Keratinocyte (primary cell): Measurements from ENCODE around the gene NHSL1. TPM values are rescaled to one million over a fixed set of nuclear protein-coding genes. Genes with fewer than 3 reads are reported as not detected.

ENCODE experiments used
- DNase-seq: peaks from one replicate; pipeline ENCODE4 v3.0.0-alpha.2; 2011; ENCODE audit warnings: low read depth, missing footprints, low spot score
- FAIRE-seq: peaks from 2 replicates; lab custom pipeline; 2011; peaks lifted over from hg19 to GRCh38; lab: Jason Lieb, UNC
- H2AFZ ChIP-seq: 2 replicates; pipeline ENCODE4 v1.6.0; 2012; ENCODE audit warnings: low read length, control low read depth, inconsistent platforms; ENCODE audit not compliant: control insufficient read depth
- H3K27ac ChIP-seq: 2 replicates; pipeline ENCODE4 v1.5.1; 2011; ENCODE audit warnings: low read length; ENCODE audit not compliant: control insufficient read depth, insufficient read depth
- H3K27me3 ChIP-seq: 3 replicates; pipeline ENCODE4 v1.6.0; 2011; ENCODE audit warnings: low read length; ENCODE audit not compliant: control insufficient read depth, insufficient read depth; ENCODE audit errors: extremely low read depth
- H3K36me3 ChIP-seq, 2 experiments: 2 replicates in 1 of 2; 3 replicates in 1 of 2; pipeline ENCODE4 v1.5.1; 2011; ENCODE audit warnings: low read length in 2 of 2, mild to moderate bottlenecking in 1 of 2; ENCODE audit not compliant: control insufficient read depth in 2 of 2, insufficient read depth in 2 of 2; ENCODE audit errors: extremely low read depth in 1 of 2
- H3K4me1 ChIP-seq: 3 replicates; pipeline ENCODE4 v1.5.1; 2011; ENCODE audit warnings: low read length; ENCODE audit not compliant: control insufficient read depth, insufficient read depth; ENCODE audit errors: extremely low read depth
- H3K4me2 ChIP-seq: 3 replicates; pipeline ENCODE4 v1.6.0; 2011; ENCODE audit warnings: low read depth, low read length; ENCODE audit not compliant: control insufficient read depth, insufficient read depth; ENCODE audit errors: extremely low read depth
- H3K4me3 ChIP-seq, 3 experiments: fragments of 200-600 bp in 1 of 3; sonication (generic) in 1 of 3; 2 replicates in 2 of 3; 3 replicates in 1 of 3; pipeline ENCODE4 v1.5.1; 2011 to 2016; ENCODE audit warnings: low read length in 3 of 3, mild to moderate bottlenecking in 3 of 3, control low read depth in 2 of 3, inconsistent platforms in 1 of 3, low read depth in 1 of 3, mixed read lengths in 1 of 3, mixed run types in 1 of 3, moderate library complexity in 1 of 3; ENCODE audit not compliant: control insufficient read depth in 2 of 3, insufficient read depth in 2 of 3; ENCODE audit errors: extremely low read depth in 1 of 3
- H3K79me2 ChIP-seq: 2 replicates; pipeline ENCODE4 v1.6.0; 2012; ENCODE audit warnings: low read length; ENCODE audit not compliant: control insufficient read depth, insufficient read depth
- H3K9ac ChIP-seq: 3 replicates; pipeline ENCODE4 v1.6.0; 2011; ENCODE audit warnings: low read length; ENCODE audit not compliant: control insufficient read depth, insufficient read depth; ENCODE audit errors: extremely low read depth
- H3K9me1 ChIP-seq: 3 replicates; pipeline ENCODE4 v1.6.0; 2011; ENCODE audit warnings: low read length; ENCODE audit not compliant: control insufficient read depth, insufficient read depth; ENCODE audit errors: extremely low read depth
- H3K9me3 ChIP-seq: 2 replicates; pipeline ENCODE4 v1.5.1; 2012; ENCODE audit warnings: low read depth, low read length; ENCODE audit not compliant: control insufficient read depth
- H4K20me1 ChIP-seq: 3 replicates; pipeline ENCODE4 v1.6.0; 2011; ENCODE audit warnings: low read length; ENCODE audit not compliant: control insufficient read depth, insufficient read depth; ENCODE audit errors: extremely low read depth
- EZH2 ChIP-seq: IDR thresholded peaks from one replicate; pipeline ENCODE4 v1.6.1; 2012; ENCODE audit warnings: inconsistent platforms, mild to moderate bottlenecking, low read length, moderate library complexity
- dilution Hi-C: fragments of 300-500 bp; cut with MboI; formaldehyde crosslinking; loops from one replicate; pipeline ENCODE4 v1.7.0; 2020; ENCODE audit warnings: low sequenced_read_pairs; ENCODE audit not compliant: extremely low pct_ligation_motif_present
- polyA plus RNA-seq, 5 experiments: library from polyadenylated mRNA; depleted of rRNA in 3 of 5; stranded (reverse) in 3 of 5; stranded (forward) in 1 of 5; unstranded in 1 of 5; fragments of >200 nt; gene quantifications; 1 replicate in 1 of 5; 2 replicates in 3 of 5; 3 replicates in 1 of 5; pipeline versions ENCODE4 v1.2.1 to v1.2.3, GENCODE V29; 2011 to 2012; ENCODE audit warnings: missing spikeins in 2 of 5, low read depth in 1 of 5, low replicate concordance in 1 of 5
- TF ChIP-seq, protein P1 (sequence below), 3 experiments: IDR thresholded peaks in 1 of 3; conservative IDR thresholded peaks in 1 of 3; optimal IDR thresholded peaks in 1 of 3; 2 replicates in 2 of 3; 3 replicates in 1 of 3; pipeline versions ENCODE3 to v1.5.1; 2011; ENCODE audit warnings: low read length in 3 of 3, mild to moderate bottlenecking in 3 of 3, moderate library complexity in 2 of 3, control low read depth in 1 of 3, inconsistent platforms in 1 of 3; ENCODE audit not compliant: insufficient read depth in 2 of 3; ENCODE audit errors: extremely low read depth in 1 of 3

NHSL1 gene
- polyA plus RNA-seq, 1 donor (not counting 4 experiments of a cell fraction or from before 2014, with no cell fraction given): 11.8 TPM

DNA sequence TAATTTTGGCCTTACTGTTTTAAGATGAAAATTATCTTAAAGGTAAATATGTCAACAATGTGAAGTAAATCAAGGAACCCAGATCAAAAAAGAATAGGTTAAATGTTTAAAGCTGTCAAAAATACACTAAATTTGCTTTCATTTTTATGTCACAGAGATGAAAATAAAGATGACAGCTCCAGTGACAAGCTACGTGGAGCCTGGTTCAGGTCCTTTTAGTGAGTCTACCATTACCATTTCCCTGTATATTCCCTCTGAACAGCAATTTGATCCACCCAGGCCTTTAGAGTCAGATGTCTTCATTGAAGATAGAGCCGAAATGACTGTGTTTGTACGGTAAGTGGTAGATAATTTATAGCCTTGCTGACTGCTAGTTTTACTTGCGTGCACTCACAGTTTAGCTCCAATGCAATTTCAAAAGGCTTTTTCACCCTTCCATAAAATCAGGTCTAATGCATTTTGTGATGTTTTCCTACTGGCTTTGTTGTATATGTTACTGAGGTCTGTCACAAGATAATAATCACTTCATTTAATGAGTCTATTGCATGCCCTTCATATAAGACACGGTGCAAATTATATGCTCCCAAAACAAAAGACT is 93.4 kb downstream of the NHSL1 start:
- no peak overlapping the region for H3K4me3 ChIP-seq
- H4K20me1 ChIP-seq: no peaks in the 10 kb centered on the region
- no peak overlapping the region for H2AFZ ChIP-seq
- DNase-seq (no peak), FAIRE-seq (no peak)
- no peaks in the 10 kb centered on the region for H3K9me3 ChIP-seq
- peaks cover 17 to 34% of the 10 kb centered on the region in 2 experiments for H3K36me3 ChIP-seq
- H3K27ac ChIP-seq: no peak overlapping the region
- no peaks in the 10 kb centered on the region for H3K79me2 ChIP-seq
- H3K4me2 ChIP-seq: peak overlapping the region; percentile 100
- peaks cover 19% of the 10 kb centered on the region for H3K4me1 ChIP-seq
- dilution Hi-C loops: no loop called here
- no peaks in the 10 kb centered on the region for H3K9me1 ChIP-seq
- H3K27me3 ChIP-seq: peaks cover 3% of the 10 kb centered on the region
- H3K9ac ChIP-seq: no peak overlapping the region
- TF ChIP-seq EZH2: no peak
- TF ChIP-seq, protein P1, sequence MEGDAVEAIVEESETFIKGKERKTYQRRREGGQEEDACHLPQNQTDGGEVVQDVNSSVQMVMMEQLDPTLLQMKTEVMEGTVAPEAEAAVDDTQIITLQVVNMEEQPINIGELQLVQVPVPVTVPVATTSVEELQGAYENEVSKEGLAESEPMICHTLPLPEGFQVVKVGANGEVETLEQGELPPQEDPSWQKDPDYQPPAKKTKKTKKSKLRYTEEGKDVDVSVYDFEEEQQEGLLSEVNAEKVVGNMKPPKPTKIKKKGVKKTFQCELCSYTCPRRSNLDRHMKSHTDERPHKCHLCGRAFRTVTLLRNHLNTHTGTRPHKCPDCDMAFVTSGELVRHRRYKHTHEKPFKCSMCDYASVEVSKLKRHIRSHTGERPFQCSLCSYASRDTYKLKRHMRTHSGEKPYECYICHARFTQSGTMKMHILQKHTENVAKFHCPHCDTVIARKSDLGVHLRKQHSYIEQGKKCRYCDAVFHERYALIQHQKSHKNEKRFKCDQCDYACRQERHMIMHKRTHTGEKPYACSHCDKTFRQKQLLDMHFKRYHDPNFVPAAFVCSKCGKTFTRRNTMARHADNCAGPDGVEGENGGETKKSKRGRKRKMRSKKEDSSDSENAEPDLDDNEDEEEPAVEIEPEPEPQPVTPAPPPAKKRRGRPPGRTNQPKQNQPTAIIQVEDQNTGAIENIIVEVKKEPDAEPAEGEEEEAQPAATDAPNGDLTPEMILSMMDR (optimal IDR thresholded peaks at IDR 0.05 in 1 of 3, IDR thresholded peaks at IDR 0.05 in 1 of 3, conservative IDR thresholded peaks at IDR 0.05 in 1 of 3; ENCODE audit: extremely low read depth in 1 of 3, insufficient read depth in 2 of 3, low read length in 3 of 3): no peak

DNA sequence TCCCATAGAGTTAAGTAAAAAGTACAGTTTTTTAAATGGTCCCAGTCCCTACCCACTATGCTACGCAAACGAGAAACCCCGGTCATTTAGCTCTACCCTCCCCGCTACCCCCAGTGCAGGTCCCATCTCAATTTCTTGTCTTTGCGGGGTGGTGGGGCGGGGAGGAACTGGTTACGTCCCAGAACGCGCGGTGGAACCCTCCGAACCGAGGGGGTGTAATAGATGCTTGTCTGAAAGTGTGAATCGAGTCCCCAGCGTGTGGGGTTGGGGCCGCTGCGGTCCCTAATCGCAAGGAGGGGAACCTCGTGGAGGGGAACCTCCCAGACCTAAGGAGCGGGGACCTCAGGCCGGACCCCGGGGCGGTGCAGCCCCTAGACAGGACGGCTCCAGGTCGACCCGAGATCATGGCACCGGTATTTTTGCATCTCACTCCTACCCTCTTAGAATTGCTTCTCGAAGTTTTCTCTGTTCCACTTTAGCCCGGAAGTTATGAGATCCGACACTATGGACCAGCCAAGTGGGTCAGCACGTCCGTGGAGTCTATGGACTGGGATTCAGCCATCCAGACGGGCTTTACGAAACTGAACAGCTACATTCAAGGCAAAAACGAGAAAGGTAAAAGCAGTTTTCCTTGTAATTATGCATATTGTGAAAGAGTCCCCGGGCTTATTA is 94.5 kb downstream of the NHSL1 start:
- DNase-seq (no peak), FAIRE-seq (no peak)
- Histone ChIP-seq H3K27ac (peak overlapping the region; percentile 82), H3K9me1 (no peaks in the 10 kb centered on the region), H3K4me2 (peak overlapping the region; percentile 100), H3K27me3 (peaks cover 3% of the 10 kb centered on the region), H3K36me3 (peaks cover 17 to 34% of the 10 kb centered on the region in 2 experiments), H2AFZ (peak overlapping the region; percentile 82), H3K4me1 (peaks cover 8% of the 10 kb centered on the region), H3K9me3 (no peaks in the 10 kb centered on the region), H3K9ac (peak overlapping the region; percentile 95), H3K79me2 (no peaks in the 10 kb centered on the region), H4K20me1 (no peaks in the 10 kb centered on the region), H3K4me3 (peak overlapping the region; percentile 62 to 88 (median 71))
- no peak for TF ChIP-seq EZH2
- TF ChIP-seq, protein P1 (optimal IDR thresholded peaks at IDR 0.05 in 1 of 3, IDR thresholded peaks at IDR 0.05 in 1 of 3, conservative IDR thresholded peaks at IDR 0.05 in 1 of 3; ENCODE audit: extremely low read depth in 1 of 3, insufficient read depth in 2 of 3, low read length in 3 of 3): no peak
- dilution Hi-C loops: no loop called here
